OCI-LY7 (cell line): ENCODE results near the gene C2CD5. TPM values are rescaled to one million over a fixed set of nuclear protein-coding genes. Genes with fewer than 3 reads are reported as not detected.

Experiments used
- BruUV-seq: library from RNA; stranded (reverse); fragments of 400-500 nt; replicated peaks from 2 replicates; lab custom pipeline; 2021; lab: Mats Ljungman, UMichigan
- CTCF ChIA-PET: fragments of 300-600 bp; sonication (Branson Sonifier 250); formaldehyde crosslinking; loops from one replicate; lab custom pipeline; 2022; ENCODE audit warnings: antibody characterized with exemption; ENCODE audit not compliant: unreplicated experiment; lab: Charles Lee
- POLR2A ChIA-PET: fragments of 300-600 bp; sonication (Branson Sonifier 250); formaldehyde crosslinking; loops from one replicate; lab custom pipeline; 2022; ENCODE audit warnings: antibody characterized with exemption; lab: Charles Lee
- DNase-seq: peaks from one replicate; pipeline ENCODE4 v3.0.0-alpha.2; 2015; ENCODE audit warnings: low spot score
- H2AFZ ChIP-seq: fragments of 200-600 bp; sonication (generic), shearing (Covaris generic); 2 replicates; pipeline ENCODE4 v1.6.1; 2014; ENCODE audit warnings: mild to moderate bottlenecking, antibody characterized with exemption, low read length, moderate library complexity
- H3K27ac ChIP-seq: fragments of 200-600 bp; sonication (generic); 2 replicates; pipeline ENCODE4 v1.5.1; 2014; ENCODE audit warnings: mixed run types, low read depth, mild to moderate bottlenecking, moderate library complexity, low read length, inconsistent platforms; ENCODE audit not compliant: poor library complexity, severe bottlenecking
- H3K36me3 ChIP-seq: fragments of 200-600 bp; sonication (generic); 2 replicates; pipeline ENCODE4 v1.6.1; 2014; ENCODE audit warnings: mild to moderate bottlenecking, antibody characterized with exemption, low read length, moderate library complexity, mixed read lengths; ENCODE audit not compliant: insufficient read depth
- H3K4me1 ChIP-seq: fragments of 200-600 bp; sonication (generic); 2 replicates; pipeline ENCODE4 v1.5.1; 2014; ENCODE audit warnings: mild to moderate bottlenecking, low read length; ENCODE audit not compliant: insufficient read depth, poor library complexity, severe bottlenecking
- H3K4me2 ChIP-seq: fragments of 200-600 bp; sonication (generic); 2 replicates; pipeline ENCODE4 v1.6.1; 2014; ENCODE audit warnings: mild to moderate bottlenecking, low read length
- H3K4me3 ChIP-seq: fragments of 200-600 bp; sonication (generic); 2 replicates; pipeline ENCODE4 v1.5.1; 2014; ENCODE audit warnings: mild to moderate bottlenecking, low read depth, low read length; ENCODE audit not compliant: poor library complexity, severe bottlenecking
- H3K79me2 ChIP-seq: fragments of 200-600 bp; sonication (generic); 2 replicates; pipeline ENCODE4 v1.6.1; 2016; ENCODE audit warnings: low read depth, mild to moderate bottlenecking, low read length, moderate library complexity, mixed read lengths; ENCODE audit not compliant: insufficient read depth
- H3K9me2 ChIP-seq: fragments of 200-600 bp; sonication (generic); 2 replicates; pipeline ENCODE4 v1.6.1; 2016; ENCODE audit warnings: mild to moderate bottlenecking, low read length, mixed read lengths; ENCODE audit not compliant: insufficient read depth
- H3K9me3 ChIP-seq: fragments of 200-600 bp; sonication (generic); 2 replicates; pipeline ENCODE4 v1.6.1; 2014; ENCODE audit warnings: mild to moderate bottlenecking, mixed run types, low read length, mixed read lengths
- H4K20me1 ChIP-seq: fragments of 200-600 bp; sonication (generic); 2 replicates; pipeline ENCODE4 v1.6.1; 2014; ENCODE audit warnings: mild to moderate bottlenecking, antibody characterized with exemption, low read length, moderate library complexity, mixed read lengths; ENCODE audit not compliant: insufficient read depth
- EZH2phosphoT487 ChIP-seq: fragments of 200-600 bp; sonication (generic); IDR thresholded peaks from 2 replicates; pipeline ENCODE4 v1.6.1; 2018; ENCODE audit warnings: low read depth, borderline replicate concordance, mild to moderate bottlenecking, mixed run types, antibody characterized with exemption, low read length, moderate library complexity, mixed read lengths
- intact Hi-C: fragments of 100-400 bp; cut with micrococcal nuclease; formaldehyde crosslinking; loops from one replicate; pipeline ENCODE4 v1.10.0; 2022; ENCODE audit not compliant: unreplicated experiment
- total RNA-seq, 2 experiments: library from RNA; depleted of rRNA in 1 of 2; stranded (reverse); fragments of >200 nt in 1 of 2; shearing (Covaris generic) in 1 of 2; gene quantifications; 2 replicates each; pipeline ENCODE4 v1.2.3, GENCODE V29; 2014 to 2022
- TF ChIP-seq, protein P1 (sequence below): fragments of 200-600 bp; sonication (generic); conservative IDR thresholded peaks from 2 replicates; pipeline ENCODE4 v1.5.1; 2014; ENCODE audit warnings: mild to moderate bottlenecking, antibody characterized with exemption, low read length, moderate library complexity, mixed read lengths

The C2CD5 gene
- total RNA-seq, 2 experiments from 2014 or later, result 28.4 to 50.2 TPM

DNA sequence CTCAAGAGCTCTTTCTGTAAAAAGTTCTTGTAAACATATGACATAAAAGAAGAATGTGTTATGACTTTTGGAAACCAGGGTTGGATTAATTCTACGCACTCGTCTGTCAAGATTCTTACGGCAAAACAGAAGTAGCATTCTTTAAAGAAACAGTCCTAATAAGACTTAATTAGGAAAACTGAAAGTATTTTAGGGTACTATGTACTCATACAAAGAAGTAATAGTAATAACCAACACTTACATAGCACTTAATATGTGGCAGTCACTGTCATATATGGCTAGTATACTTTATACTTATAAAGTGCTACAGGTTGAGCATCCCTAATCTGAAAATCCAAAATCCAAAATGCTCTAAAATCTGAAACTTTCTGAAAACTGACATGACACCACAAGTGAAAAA lies 136.9 kb downstream of the C2CD5 start:
- intact Hi-C loops, result no loop called here
- no TSS peak for BruUV-seq
- TF ChIP-seq, protein P1, sequence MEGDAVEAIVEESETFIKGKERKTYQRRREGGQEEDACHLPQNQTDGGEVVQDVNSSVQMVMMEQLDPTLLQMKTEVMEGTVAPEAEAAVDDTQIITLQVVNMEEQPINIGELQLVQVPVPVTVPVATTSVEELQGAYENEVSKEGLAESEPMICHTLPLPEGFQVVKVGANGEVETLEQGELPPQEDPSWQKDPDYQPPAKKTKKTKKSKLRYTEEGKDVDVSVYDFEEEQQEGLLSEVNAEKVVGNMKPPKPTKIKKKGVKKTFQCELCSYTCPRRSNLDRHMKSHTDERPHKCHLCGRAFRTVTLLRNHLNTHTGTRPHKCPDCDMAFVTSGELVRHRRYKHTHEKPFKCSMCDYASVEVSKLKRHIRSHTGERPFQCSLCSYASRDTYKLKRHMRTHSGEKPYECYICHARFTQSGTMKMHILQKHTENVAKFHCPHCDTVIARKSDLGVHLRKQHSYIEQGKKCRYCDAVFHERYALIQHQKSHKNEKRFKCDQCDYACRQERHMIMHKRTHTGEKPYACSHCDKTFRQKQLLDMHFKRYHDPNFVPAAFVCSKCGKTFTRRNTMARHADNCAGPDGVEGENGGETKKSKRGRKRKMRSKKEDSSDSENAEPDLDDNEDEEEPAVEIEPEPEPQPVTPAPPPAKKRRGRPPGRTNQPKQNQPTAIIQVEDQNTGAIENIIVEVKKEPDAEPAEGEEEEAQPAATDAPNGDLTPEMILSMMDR, result no peak
- TF ChIP-seq EZH2phosphoT487, result no peak
- Histone ChIP-seq H3K4me2 (no peak overlapping the region), H3K4me1 (no peaks in the 10 kb centered on the region), H3K36me3 (no peaks in the 10 kb centered on the region), H2AFZ (no peak overlapping the region), H3K79me2 (no peaks in the 10 kb centered on the region), H4K20me1 (no peaks in the 10 kb centered on the region), H3K27ac (no peak overlapping the region), H3K9me2 (no peaks in the 10 kb centered on the region), H3K4me3 (no peak overlapping the region), H3K9me3 (no peaks in the 10 kb centered on the region)
- ChIA-PET CTCF (no interaction called here), POLR2A (no interaction called here)
- DNase-seq, result no peak

DNA sequence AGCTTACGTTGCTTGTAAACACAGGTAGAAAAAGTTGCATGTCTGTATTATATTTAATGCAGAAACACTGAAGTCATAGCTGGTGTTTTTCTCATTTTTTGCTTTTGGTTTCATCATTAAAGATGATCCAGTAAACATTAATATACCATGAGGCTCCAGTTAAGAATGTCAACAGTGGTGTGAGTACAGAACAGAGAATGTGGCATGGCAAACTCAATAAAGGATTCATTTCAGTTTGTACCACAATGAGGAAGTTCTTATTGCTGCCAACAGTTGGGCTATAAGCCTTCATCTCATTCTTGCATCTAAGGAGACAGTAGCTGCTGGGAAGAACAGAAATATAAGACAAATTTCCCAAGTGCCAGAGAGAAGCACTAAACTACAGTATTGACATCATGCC lies 137.7 kb downstream of the C2CD5 start:
- BruUV-seq, result no TSS peak
- H3K4me3 ChIP-seq, result no peak overlapping the region
- H3K4me2 ChIP-seq, result no peak overlapping the region
- no peaks in the 10 kb centered on the region for H3K36me3 ChIP-seq
- H3K27ac ChIP-seq, result no peak overlapping the region
- ChIA-PET CTCF (no interaction called here), POLR2A (interaction anchor here (0.7 kb wide), 1 partner anchor 785 kb away, joined by 4 read pairs; no protein-coding TSS in a partner anchor)
- no peaks in the 10 kb centered on the region for H3K79me2 ChIP-seq
- no peaks in the 10 kb centered on the region for H4K20me1 ChIP-seq
- TF ChIP-seq, protein P1, result no peak
- TF ChIP-seq EZH2phosphoT487, result no peak
- no peaks in the 10 kb centered on the region for H3K4me1 ChIP-seq
- DNase-seq, result no peak
- no peak overlapping the region for H2AFZ ChIP-seq
- H3K9me3 ChIP-seq, result no peaks in the 10 kb centered on the region
- H3K9me2 ChIP-seq, result no peaks in the 10 kb centered on the region
- intact Hi-C loops, result no loop called here

DNA sequence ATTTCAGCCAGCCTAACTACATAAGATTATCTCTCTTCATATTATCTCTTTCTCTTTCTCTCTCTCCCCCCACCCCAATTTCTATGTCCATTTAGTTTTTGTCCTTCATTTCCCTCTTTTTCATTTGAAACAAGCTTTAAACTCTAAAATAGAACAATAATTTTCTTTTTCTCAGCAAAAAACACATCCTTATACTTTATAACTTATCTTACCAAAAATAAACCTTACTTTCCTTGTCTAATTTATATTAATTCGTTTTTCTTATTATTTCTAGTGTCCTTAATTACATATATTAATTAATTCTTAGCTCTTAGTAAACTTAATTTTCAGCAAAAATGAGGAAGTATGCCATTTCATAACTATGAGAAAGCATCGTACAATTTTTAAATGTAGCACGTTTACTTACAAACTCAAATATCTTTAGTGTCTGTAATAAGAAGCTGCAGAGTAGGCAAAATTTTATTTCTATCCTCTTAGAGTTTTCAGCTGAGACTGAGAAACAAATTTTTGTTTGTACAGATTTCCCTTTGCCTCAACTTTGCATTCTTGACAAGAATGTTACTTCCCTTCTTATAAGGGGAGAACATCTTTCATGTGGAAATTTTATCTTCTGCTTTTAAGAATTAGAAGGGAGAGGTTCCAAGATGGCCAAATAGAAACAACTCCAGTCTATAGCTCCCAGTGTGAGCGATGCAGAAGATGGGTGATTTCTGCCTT lies 144.7 kb downstream of the C2CD5 start:
- Histone ChIP-seq H4K20me1 (no peaks in the 10 kb centered on the region), H2AFZ (no peak overlapping the region), H3K9me3 (no peaks in the 10 kb centered on the region), H3K79me2 (no peaks in the 10 kb centered on the region), H3K4me3 (no peak overlapping the region), H3K27ac (no peak overlapping the region), H3K36me3 (no peaks in the 10 kb centered on the region), H3K9me2 (no peaks in the 10 kb centered on the region), H3K4me1 (no peaks in the 10 kb centered on the region), H3K4me2 (no peak overlapping the region)
- ChIA-PET CTCF (no interaction called here), POLR2A (interaction anchor here (0.8 to 1.1 kb wide), 2 partner anchors 9 to 44 kb away, joined by 3 to 6 read pairs; no protein-coding TSS in a partner anchor)
- BruUV-seq, result no TSS peak
- intact Hi-C loops, result no loop called here
- DNase-seq, result no peak
- TF ChIP-seq, protein P1, result no peak
- TF ChIP-seq EZH2phosphoT487, result no peak
